ENCODE measurements around the gene NARF.

DNA sequence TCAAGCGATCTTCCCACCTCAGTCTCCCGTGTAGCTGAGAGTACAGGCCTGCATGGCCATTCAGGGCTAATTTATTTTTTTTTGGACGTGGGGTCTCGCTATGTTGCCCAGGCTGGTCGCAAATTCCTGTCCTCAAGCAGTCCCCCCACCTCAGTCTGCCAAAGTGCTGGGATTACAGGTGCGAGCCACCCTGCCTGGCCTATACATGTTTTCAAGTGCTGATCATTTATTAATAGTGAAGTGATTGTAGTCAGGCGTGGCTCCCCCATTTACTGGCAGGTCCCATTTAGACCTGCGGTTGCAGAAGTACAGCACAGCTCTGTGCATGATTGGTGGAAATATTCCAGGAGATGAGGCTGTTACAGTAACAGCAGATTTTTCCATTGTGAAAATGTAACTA, 69.4 kb downstream of the NARF start:
- TF ChIP-seq, protein P1, sequence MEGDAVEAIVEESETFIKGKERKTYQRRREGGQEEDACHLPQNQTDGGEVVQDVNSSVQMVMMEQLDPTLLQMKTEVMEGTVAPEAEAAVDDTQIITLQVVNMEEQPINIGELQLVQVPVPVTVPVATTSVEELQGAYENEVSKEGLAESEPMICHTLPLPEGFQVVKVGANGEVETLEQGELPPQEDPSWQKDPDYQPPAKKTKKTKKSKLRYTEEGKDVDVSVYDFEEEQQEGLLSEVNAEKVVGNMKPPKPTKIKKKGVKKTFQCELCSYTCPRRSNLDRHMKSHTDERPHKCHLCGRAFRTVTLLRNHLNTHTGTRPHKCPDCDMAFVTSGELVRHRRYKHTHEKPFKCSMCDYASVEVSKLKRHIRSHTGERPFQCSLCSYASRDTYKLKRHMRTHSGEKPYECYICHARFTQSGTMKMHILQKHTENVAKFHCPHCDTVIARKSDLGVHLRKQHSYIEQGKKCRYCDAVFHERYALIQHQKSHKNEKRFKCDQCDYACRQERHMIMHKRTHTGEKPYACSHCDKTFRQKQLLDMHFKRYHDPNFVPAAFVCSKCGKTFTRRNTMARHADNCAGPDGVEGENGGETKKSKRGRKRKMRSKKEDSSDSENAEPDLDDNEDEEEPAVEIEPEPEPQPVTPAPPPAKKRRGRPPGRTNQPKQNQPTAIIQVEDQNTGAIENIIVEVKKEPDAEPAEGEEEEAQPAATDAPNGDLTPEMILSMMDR (IDR thresholded peaks at IDR 0.05) = no peak
- TF ChIP-seq ESRRA (CRISPR knock-in tag; IDR thresholded peaks at IDR 0.05; ENCODE audit: borderline replicate concordance) (no peak), SMAD3 (CRISPR knock-in tag; IDR thresholded peaks at IDR 0.05; ENCODE audit: borderline replicate concordance) (no peak), FOXJ3 (CRISPR knock-in tag; IDR thresholded peaks at IDR 0.05; ENCODE audit: borderline replicate concordance) (no peak), ZBTB21 (CRISPR knock-in tag; IDR thresholded peaks at IDR 0.05; ENCODE audit: borderline replicate concordance) (no peak), GABPB1 (CRISPR knock-in tag; IDR thresholded peaks at IDR 0.05) (no peak)
- TF ChIP-seq, protein P2, sequence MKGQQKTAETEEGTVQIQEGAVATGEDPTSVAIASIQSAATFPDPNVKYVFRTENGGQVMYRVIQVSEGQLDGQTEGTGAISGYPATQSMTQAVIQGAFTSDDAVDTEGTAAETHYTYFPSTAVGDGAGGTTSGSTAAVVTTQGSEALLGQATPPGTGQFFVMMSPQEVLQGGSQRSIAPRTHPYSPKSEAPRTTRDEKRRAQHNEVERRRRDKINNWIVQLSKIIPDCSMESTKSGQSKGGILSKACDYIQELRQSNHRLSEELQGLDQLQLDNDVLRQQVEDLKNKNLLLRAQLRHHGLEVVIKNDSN (CRISPR knock-in tag; IDR thresholded peaks at IDR 0.05) = no peak
- TF ChIP-seq, protein P3, sequence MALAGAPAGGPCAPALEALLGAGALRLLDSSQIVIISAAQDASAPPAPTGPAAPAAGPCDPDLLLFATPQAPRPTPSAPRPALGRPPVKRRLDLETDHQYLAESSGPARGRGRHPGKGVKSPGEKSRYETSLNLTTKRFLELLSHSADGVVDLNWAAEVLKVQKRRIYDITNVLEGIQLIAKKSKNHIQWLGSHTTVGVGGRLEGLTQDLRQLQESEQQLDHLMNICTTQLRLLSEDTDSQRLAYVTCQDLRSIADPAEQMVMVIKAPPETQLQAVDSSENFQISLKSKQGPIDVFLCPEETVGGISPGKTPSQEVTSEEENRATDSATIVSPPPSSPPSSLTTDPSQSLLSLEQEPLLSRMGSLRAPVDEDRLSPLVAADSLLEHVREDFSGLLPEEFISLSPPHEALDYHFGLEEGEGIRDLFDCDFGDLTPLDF (CRISPR knock-in tag; IDR thresholded peaks at IDR 0.05) = no peak
- TF ChIP-seq, protein P4, sequence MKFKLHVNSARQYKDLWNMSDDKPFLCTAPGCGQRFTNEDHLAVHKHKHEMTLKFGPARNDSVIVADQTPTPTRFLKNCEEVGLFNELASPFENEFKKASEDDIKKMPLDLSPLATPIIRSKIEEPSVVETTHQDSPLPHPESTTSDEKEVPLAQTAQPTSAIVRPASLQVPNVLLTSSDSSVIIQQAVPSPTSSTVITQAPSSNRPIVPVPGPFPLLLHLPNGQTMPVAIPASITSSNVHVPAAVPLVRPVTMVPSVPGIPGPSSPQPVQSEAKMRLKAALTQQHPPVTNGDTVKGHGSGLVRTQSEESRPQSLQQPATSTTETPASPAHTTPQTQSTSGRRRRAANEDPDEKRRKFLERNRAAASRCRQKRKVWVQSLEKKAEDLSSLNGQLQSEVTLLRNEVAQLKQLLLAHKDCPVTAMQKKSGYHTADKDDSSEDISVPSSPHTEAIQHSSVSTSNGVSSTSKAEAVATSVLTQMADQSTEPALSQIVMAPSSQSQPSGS (CRISPR knock-in tag; IDR thresholded peaks at IDR 0.05; ENCODE audit: borderline replicate concordance, low read depth) = no peak
- TF ChIP-seq, protein P5, sequence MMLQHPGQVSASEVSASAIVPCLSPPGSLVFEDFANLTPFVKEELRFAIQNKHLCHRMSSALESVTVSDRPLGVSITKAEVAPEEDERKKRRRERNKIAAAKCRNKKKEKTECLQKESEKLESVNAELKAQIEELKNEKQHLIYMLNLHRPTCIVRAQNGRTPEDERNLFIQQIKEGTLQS (CRISPR knock-in tag; conservative IDR thresholded peaks at IDR 0.05) = no peak

Data from WTC11 (cell line).